Neural crest cell (in vitro differentiated cells): ENCODE data around the gene GPR63. TPM values are rescaled to one million over a fixed set of nuclear protein-coding genes. Genes with fewer than 3 reads are reported as not detected.

Experiments used
- DNase-seq: peaks from one replicate; pipeline ENCODE4 v3.0.0; 2021; ENCODE audit warnings: low read depth, mixed read lengths, low spot score
- H3K27ac Mint-ChIP-seq: one replicate; pipeline ENCODE4 v1.8.0; 2021; ENCODE audit warnings: mild to moderate bottlenecking, mixed read lengths; ENCODE audit not compliant: unreplicated experiment
- H3K27me3 Mint-ChIP-seq: 2 replicates; pipeline ENCODE4 v1.8.0; 2021; ENCODE audit warnings: low read depth, mild to moderate bottlenecking, mixed read lengths
- H3K36me3 Mint-ChIP-seq: 2 replicates; pipeline ENCODE4 v1.8.0; 2021; ENCODE audit warnings: low read depth, mild to moderate bottlenecking, mixed read lengths
- H3K4me1 Mint-ChIP-seq: 2 replicates; pipeline ENCODE4 v1.8.0; 2021; ENCODE audit warnings: mixed read lengths
- H3K4me3 Mint-ChIP-seq: one replicate; pipeline ENCODE4 v1.8.0; 2021; ENCODE audit warnings: mild to moderate bottlenecking, mixed read lengths
- H3K9me3 Mint-ChIP-seq: 2 replicates; pipeline ENCODE4 v1.8.0; 2021; ENCODE audit warnings: mixed read lengths
- CTCF ChIP-seq: fragments of 200-600 bp; sonication (generic); conservative IDR thresholded peaks from 2 replicates; pipeline ENCODE4 v1.5.0; 2021; ENCODE audit warnings: antibody characterized with exemption, mild to moderate bottlenecking
- total RNA-seq: library from RNA; stranded (reverse); gene quantifications from 2 replicates; pipeline ENCODE4 v1.2.1, GENCODE V29; 2021

Gene GPR63
- total RNA-seq, 1 donor from 2014 or later: 6.0 TPM

DNA sequence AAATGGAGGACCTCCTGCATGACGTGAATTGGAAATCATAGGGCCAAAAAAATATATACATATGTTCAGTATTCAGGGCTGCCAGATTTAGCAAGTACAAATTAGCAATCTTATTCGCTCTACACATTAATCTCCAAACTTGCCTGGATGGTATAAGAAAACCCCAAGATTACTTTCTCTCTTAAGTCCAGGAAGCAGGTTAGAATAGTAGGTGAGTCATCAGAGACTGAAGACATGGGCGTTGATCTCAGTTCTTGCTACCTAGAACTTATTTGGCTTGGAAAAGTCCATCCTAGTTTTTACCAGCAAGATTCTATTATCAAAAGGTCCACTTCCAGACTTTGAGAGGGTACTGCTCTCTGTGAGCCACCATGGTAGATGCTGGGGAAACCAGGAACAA, 47.4 kb downstream of the GPR63 start:
- no peaks in the 10 kb centered on the region for H3K9me3 Mint-ChIP-seq
- H3K36me3 Mint-ChIP-seq: no peaks in the 10 kb centered on the region
- no peak for TF ChIP-seq CTCF
- H3K4me3 Mint-ChIP-seq: no peak overlapping the region
- no peak overlapping the region for H3K27ac Mint-ChIP-seq
- DNase-seq: no peak
- H3K4me1 Mint-ChIP-seq: no peaks in the 10 kb centered on the region
- no peaks in the 10 kb centered on the region for H3K27me3 Mint-ChIP-seq

DNA sequence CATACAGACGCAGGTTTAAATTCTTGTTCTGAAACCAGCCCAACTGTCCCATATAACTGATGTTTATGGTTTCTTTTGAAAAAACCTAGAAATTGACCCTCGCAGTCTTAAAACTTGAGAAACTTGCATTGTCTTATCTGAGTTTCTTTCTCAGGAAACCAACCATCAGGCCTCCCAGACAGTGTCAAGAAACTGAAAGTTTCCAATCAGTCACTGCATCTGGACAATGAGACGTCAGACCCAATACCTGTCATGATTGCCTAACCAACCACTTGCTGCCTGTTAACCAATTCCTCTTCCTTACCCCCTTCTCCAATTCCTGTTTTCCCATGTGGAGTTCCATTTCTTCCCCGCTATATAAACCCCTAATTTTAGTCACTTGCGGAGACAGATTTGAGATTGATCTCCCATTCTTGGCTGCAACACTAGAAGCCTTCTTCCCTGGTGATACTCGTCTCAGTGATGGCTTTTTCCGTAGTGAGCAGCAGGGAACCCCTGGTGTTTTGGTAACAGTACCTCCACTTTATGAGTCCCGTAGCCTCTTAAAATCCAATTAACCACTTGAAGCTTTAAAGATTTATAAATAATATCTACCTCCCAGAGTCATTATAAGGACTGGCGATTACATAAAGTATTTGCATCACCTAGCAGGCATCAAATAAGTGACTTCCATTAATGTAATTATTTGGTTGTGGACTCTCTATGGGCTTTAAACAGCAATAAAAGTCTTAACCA, 49.3 kb downstream of the GPR63 start:
- Mint-ChIP-seq H3K27ac (no peak overlapping the region), H3K27me3 (no peaks in the 10 kb centered on the region), H3K4me3 (no peak overlapping the region), H3K4me1 (no peaks in the 10 kb centered on the region), H3K36me3 (no peaks in the 10 kb centered on the region), H3K9me3 (no peaks in the 10 kb centered on the region)
- DNase-seq: no peak
- TF ChIP-seq CTCF: no peak

DNA sequence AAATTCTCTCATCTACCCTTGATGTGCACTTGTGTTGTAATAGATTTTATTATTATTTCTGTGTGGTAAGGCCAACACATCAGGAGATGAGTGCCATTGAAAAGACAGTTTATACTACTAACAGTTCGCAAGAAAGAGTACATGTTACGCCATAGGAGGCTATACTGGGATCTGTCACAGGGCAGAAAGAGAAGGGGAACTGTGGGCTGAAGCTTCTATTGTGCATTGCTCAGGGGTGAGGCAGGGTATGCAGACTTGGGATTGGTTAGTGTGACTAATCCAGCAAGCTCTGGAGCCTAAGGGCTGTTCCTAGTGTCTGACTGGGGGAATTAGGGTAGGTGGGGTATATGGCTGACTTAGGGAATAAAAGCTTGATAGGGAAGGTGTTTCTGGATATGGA, 50.9 kb downstream of the GPR63 start:
- DNase-seq: no peak
- H3K36me3 Mint-ChIP-seq: no peaks in the 10 kb centered on the region
- H3K9me3 Mint-ChIP-seq: no peaks in the 10 kb centered on the region
- no peaks in the 10 kb centered on the region for H3K4me1 Mint-ChIP-seq
- H3K27me3 Mint-ChIP-seq: no peaks in the 10 kb centered on the region
- no peak overlapping the region for H3K4me3 Mint-ChIP-seq
- TF ChIP-seq CTCF: no peak
- no peak overlapping the region for H3K27ac Mint-ChIP-seq

DNA sequence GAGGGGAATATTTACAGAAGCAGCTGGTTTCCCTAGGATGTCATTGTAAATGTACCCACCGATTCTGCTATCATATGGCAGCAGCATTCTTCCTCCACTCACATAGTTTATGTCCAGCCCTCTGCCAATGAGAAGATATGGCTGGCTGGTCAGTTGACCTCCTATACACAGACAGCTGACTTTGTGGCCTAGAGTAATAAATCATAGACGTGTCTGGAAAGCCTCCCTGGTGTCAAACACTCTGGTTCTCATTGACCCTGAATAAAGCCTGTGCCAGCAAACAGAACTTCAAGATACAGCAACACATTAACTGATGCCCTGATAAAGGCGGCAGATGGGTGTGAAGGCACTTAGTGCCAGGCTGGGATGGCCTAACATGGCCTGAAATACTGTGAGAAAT, 52.6 kb downstream of the GPR63 start:
- TF ChIP-seq CTCF: no peak
- Mint-ChIP-seq H3K4me3 (no peak overlapping the region), H3K36me3 (no peaks in the 10 kb centered on the region), H3K27ac (peak overlapping the region; percentile 8), H3K4me1 (no peaks in the 10 kb centered on the region), H3K27me3 (no peaks in the 10 kb centered on the region), H3K9me3 (no peaks in the 10 kb centered on the region)
- no peak for DNase-seq

DNA sequence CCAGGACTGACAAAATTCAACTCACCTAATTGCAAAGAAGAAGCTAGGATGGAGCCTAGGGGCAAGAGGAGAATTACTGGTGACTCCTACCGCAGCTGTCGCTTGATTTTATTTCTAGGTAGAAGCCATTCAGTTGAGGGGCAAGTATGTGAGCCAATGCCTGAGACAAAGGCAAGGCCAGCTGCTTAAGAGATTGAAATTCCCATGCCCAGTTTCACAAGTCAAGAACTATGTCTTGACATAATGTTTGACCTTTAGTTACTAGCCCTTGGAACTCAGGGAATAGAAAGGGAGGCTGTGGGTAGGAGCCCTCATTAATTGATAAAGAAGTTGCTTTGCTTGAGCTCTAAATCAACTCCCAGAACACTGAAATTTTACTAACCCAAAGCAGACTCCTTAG, 54.0 kb downstream of the GPR63 start:
- H3K9me3 Mint-ChIP-seq: no peaks in the 10 kb centered on the region
- H3K27me3 Mint-ChIP-seq: no peaks in the 10 kb centered on the region
- no peak overlapping the region for H3K4me3 Mint-ChIP-seq
- H3K36me3 Mint-ChIP-seq: no peaks in the 10 kb centered on the region
- no peak for TF ChIP-seq CTCF
- H3K27ac Mint-ChIP-seq: no peak overlapping the region
- no peak for DNase-seq
- no peaks in the 10 kb centered on the region for H3K4me1 Mint-ChIP-seq
